IPS-NIHi11 (cell line): ENCODE measurements around the gene VAMP2.

Source experiments
- DNase-seq: peaks from one replicate; pipeline ENCODE4 v3.0.0; 2012; ENCODE audit warnings: mixed read lengths, low spot score

Gene VAMP2

DNA sequence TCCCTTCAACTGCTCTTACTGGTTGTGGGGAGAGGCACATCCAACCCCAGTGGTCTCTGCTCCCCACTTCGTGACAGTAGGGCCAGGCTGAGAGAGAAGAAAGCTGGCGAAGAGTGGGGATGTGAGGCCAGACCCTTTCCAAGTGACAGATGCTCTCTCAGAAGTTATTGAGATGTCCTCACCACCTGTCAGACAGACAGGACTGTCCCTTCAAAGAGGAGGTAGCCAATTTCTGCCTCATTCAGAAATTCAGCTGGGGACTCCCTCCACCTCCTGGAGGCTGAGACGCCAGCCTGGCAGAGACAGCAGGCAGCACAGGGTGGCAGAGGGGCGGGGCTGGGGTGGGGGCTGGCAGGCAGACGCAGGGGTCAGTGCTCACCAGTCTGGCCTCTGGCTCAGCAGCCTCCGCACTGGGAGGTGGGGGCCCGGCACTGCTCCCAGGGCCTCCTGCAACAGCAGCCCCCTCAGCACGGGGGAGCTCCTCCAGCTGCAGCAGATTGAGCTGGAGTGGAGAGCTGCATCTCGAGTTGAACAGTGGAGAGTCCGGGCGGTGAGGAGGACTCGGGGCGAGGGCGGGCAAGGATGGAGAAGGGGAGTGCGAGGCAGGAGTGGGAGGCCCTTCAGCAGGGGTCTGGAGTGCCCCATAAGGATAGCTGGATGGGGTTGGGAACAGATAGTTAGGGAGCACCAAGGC is 19.7 kb downstream of the VAMP2 start:
- DNase-seq, result no peak

DNA sequence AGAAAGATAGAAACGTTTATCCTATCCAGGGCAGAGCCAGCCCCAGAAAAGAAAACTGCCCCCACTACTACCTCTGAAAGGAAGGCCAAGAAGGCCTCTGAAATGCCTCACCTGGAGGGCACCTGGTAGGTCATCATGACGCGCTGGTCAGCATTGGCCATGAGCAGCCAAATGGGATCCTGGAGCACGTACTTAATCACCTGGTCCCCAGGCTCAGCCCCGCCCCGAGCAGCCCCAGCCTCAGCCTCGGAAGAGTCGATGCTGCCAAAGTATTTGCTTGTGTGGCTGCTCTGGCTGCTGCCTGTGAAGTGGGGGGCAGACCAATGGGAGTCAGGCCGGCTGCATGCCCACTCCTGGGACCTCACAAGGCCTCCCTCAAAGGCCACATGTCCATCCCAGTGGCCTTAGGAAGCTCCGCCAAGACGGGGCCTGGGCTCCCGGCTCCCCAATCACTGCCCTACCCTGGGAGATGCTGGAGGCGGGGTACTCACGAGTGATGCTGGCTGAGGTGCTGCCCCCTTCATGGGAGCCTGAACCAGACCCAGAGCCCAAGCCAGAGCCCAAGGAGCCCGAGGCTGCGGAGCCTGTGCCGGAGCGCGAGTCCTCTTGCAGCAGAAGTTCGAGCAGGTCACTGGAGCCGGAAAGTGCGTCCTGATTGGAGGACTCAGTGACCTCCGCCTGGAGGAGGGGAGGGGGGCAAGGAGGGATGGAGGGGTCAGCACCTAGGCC is 20.4 kb downstream of the VAMP2 start:
- DNase-seq, result no peak

DNA sequence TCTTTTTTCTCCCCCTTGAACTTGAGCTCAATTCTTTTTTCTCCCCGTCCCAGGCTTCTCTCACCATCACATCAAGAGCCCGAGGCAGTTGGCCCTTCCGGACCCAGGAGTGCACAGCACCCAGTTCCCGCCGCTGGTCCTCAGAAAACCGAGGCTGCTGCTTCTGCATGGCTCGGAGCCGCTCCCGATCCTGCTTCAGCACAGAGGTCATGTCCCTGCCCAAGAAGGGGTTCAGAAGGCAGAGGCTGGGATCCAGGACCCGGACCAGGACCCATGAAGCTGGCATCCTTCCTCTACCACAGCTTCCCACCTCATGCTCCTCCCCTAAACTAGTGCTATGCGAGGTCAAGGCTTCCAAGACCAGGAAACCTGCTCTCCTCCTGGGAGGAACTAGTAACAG is 21.0 kb downstream of the VAMP2 start:
- no peak for DNase-seq

DNA sequence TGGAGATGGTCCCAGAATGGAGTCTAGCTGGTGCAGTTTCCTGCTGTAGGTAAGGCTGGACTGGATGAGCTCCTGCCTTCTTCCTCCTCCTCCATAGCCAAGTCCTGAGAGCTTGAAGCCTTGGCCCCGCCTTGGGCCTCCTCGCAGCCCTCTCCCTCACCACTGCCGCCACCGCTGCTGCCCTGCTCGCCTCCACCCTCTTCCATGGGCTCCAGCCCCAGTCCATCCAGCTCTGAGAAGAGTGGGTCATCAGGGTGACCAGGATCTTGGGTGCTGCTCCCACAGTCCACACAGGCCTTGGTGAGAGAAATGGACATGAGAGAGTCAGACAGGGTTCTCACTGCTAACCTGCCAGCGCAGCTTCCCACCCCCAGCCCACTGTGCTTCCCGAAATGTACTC is 21.7 kb downstream of the VAMP2 start:
- DNase-seq, result no peak

DNA sequence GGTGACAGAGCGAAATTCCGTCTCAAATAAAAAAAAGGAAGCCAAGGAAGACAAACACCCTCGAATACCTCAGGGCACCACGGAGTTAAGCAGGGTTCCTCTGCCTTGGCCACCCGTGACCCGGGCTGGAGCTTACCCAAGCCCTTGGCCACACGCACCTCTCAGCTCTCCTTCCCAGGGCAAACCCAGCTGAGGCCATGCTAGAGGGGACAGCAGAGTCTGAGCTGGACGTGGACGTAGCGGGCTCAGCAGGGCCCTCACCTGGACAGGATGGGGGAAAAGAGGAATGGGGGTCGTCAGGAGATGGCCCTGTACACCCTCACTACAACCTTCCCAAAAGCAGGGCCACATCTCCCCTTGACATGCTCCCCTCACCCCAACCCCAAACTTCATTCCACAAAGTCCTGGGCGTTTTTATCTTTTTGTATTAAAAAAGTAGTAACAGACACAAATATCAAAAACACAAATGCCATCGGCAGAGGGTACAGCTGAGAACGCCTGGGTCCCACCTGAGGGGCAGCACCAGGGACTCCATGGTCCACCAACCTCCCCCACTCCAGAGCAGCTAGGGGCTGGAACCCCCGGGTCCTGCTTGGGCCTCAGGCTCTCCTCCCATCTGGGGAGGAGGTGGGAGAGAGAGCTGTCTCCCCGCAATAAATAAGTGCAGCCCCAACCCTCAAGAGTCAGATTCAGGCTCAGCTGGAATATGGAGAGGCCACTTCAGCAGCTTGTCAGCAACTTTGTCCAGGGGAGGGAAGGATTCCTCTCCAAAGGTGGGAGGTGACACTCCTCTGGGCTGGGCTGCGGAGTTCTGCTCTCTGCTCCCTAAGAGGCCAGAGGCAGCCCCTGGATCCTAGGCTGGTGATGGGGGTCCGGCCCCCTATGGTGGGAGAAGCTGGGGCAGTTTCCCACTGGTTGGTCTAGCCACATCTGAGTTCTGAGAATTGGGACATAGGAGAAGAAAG is 22.4 kb downstream of the VAMP2 start:
- no peak for DNase-seq

DNA sequence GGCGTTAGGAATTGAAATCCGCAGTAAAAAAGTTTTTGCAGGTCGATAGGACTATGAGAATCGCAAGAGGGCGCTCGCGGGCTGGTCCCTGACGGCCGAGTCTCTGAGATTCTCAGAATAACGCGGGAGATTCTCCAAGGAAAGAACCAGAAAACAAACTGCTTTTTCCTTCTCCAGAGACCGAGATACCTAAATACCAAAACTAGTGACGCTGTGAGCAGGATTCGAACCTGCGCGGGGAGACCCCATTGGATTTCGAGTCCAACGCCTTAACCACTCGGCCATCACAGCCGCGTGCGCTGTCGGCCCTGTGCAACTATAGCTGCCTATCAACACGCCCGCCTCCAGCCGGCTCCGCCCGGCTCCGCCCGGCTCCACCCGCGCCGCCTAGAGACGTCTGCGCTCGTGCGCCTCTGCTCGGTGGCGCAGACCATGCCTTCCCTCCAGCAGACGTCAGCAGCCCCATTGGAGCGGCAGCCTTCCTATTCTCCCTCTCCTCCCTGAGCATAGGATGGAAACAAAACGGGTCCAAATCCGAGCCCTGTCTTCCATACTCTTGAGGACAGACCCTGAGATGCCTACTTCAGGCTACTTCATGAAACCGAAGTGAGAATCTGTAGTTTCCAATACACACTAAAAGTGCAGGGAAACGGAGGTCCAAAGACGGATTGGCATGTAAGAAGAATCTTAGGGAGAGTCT is 23.9 kb downstream of the VAMP2 start:
- DNase-seq, result peak; percentile 87

DNA sequence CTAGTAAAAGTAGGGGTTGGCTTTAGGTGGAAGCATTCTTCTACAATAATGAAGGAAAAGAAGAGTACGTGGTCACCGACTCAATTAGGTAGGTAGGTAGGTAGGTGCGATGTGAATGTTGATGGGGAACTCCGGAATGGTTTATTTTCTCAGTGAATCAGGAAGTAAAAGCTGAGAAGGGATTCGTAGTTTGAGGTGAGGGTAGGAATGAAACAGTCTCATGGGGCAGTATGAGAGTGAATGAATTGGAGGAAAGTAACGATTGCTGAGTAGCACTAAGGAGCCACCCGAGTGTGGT is 24.4 kb downstream of the VAMP2 start:
- no peak for DNase-seq

DNA sequence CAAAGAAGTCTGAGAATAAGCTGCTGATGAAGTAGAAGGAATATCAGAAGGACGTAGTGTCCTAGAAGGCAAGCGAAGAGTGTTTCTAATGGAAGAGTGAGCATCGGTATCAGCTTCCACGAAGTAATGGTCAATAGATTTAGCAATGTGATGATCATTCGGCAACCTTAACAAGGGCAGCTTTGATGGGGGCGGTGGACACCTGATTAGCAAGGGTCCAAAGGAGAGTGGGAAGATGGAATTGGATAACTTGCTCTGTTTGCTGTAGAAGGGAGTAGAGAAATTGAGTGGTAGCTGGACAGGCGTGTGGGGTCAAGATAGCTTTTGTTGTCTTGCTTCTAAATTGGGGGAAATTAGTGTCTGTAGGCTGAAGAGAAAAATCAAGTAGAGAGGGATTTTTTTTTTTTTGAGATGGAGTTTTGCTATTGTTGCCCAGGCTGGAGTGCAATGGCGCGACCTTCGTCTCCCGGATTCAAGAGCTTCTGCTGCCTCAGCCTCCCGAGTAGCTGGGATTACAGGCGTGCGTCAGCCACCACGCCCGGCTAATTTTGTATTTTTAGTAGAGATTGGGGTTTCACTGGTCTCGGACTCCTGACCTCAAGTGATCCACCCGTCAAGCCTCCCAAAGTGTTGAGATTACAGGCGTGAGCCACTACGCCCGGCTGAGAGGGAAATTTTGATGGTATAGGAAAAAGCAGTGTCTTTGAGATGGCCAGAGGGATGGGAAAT is 24.9 kb downstream of the VAMP2 start:
- no peak for DNase-seq

DNA sequence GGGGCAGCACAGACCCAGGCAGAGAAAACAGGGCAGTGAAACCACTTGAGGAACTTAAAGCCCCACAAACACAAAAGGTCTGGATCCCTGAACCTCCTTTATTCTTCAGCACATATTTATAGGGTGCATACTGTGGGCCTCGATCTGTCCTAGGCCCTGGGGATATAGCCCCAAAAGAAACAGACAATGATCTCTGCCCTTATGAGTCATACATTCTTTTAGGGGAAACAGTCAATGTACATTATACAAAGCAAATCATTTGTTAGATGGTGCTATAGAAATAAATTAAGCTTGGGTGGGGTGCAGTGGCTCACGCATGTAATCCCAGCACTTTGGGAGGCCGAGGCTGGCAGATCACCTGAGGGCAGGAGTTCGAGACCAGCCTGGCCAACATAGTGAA is 28.8 kb downstream of the VAMP2 start:
- no peak for DNase-seq

DNA sequence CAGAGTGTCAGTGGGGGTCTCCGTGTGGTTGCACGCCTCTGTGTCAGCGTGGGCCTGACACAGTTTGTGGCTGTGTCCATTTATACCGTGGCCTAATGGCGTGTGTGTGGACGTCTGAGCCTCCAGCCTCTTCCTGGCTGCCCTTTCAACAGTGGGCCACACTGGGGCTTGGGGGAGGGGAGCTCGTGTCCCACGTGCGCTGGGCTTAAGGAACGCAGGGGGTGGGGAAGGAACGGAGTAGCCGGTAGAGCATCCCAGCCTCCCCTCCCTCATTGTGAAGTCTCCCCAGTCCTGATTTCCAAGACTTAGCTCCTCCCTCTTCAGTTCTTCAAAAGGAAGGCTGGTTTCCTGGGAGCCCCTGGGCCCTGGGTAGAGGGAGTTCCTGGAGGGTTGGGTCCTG is 29.3 kb downstream of the VAMP2 start:
- DNase-seq, result peak; percentile 34

DNA sequence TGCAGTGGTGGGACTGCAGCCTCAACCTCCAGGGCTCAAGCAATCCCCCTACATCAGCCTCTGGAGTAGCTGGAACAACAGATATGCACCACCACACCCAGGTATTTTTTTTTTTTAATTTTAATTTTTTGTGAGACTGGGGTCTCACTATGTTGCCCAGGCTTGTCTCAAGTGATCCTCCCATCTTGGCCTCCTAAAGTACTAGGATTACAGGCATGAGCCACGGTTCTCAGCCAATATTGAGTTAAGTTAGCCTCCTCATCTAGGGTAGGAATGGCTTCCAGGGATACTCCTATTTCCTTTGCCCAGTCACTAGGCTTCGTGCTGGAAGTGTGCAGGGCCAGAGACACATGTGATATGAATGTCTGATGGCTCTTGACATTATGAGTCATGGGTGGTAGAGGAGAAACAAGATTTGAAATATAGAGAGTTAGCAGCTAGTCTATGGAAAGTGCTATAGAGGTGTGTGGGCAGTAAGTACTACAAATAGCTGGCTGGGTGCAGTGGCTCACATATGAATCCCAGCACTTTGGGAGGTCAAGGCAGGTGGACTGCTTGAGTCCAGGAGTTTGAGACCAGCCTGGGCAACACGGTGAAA is 30.8 kb downstream of the VAMP2 start:
- no peak for DNase-seq

DNA sequence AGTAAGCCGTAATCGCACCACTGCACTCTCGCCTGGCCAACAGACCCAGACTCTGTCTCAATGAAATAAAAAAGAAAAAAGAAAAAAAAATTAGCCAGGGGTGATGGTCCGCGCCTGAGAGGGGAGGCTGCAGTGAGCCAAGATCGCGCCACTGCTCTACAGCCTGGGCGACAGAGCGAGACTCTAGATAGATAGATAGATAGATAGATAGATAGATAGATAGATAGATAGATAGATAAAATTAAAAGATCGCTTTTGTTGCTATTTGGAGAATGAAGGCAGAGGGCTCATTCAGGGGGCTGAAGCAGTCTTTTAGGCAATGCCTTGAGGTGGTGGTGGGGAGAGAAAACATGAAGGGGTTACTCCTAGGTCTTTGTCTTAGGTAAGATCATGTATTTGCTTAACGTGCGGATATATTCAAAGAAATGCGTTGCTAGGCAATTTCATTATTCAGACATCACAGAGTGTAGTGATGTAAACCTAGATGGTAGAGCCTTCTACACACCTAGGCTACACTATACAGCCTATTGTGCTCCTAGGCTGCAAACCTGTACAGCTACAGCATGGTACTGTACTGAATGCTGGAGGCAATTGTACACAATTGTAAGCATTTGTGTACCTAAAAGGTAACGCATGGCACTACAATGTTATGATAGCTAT is 34.5 kb downstream of the VAMP2 start:
- DNase-seq, result no peak

DNA sequence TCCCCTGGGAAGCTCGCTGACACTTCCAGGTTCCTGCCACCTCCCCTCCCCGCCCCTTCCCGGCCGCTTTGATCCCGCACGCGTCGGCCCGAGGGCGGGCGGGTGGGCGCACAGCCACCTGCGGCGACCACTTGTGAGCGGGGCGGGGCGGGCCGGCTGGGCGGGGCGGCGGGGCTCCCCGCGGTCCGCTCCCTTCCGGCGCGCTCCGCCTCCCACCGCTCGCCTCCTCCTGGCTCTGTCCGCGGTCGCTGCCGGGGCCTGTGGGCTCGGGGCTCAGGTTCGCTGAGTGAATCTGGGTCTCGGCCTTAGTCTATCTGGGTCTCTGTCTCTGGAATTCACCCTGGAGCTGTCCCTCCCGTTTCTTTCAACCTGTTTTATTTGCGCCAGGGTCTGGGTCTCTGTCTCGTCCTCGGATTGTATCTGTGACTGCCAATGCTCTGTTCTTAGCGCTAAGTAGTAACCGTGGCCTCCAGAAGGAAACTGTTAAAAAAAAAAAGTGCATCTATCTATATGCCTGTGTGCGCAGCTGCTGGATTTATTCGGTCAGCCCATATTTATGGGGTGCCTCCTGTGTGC is 36.2 kb downstream of the VAMP2 start:
- DNase-seq, result peak; percentile 59

DNA sequence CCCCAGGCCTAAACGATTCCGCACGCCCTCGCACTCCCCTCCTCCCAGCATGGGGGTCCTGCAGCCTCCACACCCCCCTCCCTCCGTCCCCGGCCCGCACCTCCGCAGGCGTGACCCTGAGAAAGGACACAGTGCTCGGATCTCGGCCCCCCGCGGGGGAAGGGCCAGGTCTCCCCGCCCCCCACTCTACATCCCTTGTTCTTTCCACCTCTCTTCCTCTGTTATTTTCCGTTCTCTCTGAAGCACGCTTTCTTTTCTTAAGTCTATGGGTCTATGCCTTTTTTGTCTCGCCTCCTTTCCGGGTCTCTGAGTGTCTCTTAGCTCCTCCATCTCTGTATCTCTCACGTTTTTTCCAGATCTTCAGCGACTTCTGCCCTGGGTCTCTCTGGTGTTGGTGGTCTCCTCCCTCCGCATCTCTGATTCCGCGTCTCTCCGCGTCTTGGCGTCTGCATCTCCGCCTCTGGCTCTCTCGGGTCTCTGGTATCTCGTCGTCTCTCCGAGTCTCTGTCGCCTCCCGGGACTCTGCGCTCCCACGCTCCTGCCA is 36.7 kb downstream of the VAMP2 start:
- no peak for DNase-seq

DNA sequence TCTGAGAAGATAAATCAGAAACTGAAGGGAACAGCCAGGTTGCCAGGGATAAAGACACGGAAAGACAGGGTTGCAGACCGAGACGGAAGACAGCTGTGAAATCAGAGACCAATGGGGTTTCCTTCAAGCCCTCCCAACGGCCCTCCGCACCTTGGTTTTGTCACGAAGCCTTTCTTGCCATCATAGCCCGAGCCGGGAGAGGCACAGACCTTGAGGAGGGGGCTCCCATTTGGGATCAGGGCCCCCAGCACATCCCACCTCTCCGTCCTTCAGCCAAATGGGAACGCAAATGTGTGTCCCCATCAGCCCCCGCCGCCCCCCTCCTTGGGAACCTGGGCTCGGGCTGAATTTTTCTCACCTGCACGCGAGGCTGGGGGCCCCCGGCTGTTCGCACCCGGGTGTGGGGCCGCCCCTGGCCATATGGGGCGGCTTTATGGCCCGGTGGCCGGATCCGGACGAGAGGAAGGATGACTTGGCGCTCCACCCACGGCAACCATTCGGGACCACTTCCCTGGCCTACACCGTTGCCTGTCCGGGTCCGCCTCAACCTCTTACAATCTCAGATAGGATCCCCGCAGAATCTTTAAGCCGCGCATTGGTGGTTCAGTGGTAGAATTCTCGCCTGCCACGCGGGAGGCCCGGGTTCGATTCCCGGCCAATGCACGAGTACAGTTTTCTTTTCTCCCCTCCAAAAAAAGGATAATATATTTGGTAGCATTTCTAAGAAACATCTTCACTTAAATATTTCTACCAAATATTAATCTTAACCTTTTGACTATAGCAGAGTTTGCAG is 37.4 kb downstream of the VAMP2 start:
- DNase-seq, result peak; percentile 62

DNA sequence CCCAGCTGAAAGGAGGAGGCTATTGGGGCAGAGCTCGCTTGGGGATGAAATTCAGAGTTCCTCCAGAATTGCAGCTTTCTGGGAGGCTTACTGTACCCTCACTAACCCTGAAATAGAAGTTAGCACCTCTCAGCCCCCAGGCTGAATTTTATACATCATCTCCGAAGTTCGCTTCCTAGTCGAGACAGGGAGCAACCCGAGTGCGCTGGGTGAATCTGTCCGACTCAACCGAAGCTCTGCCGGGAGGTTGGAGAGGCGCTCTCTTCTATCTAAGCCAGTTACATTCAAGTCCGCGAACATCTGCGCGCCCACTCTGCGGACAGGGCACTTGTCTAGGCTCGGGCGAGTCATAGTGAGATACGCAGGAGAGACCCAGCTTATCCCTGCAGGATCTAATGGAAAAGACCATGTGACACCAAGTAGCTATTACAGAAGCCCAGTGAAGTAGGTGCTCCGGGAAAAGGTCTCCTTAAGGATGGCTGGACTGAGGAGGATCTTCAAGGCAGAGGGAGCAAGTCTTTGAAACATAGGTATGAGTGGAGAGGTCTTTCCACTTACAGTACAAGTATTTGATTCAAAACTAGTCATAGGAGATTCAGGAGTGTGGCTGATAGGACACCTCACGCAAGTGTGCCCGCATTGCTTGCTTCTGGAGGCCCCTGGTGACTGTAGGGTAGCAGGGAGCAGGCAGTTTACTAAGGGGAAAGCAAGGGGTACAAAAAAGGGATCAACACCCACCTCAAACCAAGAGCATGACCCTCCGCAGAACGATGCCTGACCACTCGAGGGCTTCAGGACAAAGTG is 38.2 kb downstream of the VAMP2 start:
- no peak for DNase-seq

DNA sequence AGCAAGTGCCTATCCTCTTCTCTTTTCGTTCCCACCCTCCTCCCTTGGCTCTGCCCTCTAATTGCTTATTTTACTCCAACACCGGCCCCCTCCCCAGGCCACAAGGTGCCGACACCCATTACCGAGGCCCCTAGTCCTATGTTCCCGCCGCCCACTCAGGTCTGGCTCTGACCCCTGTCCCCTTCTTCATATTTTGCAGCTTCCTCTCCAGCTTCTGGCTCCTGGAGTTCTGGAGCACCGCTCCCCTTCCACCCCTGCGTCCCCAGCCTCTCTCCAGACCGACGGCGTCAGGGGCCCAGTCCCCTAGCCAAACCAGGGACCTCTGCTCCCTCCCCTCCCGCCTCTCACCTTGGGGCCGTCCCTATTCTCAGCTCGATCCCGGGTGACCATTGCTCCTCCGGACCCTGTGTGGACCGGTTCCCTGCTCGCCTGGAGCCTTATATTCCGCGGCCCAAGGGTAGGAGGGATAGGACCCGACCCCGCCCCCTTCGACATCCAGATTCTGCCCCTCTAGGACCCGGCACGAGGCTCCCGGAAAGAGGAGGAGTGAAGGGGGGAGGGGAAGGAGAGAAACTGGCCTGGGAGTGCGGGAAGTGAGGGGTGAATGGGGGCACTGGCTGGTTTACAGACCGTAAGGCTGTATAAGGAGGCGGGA is 38.9 kb downstream of the VAMP2 start, which contains the start of gene HES7:
Gene HES7, minus strand, starts transcription at position 412 of the 655 bp plus-strand sequence. Its CDS starts 22 bp downstream, at position 390.
- DNase-seq, result peak; percentile 54
